K562 (cell line): ENCODE data around the gene SIDT2. TPM values are rescaled to one million over a fixed set of nuclear protein-coding genes. Genes with fewer than 3 reads are reported as not detected.

Source experiments
- ATAC-seq: fragments of 200-7000 bp; cut with Tn5 transposase; 3 replicates; pipeline ENCODE4 v1.9.1; 2020; ENCODE audit warnings: moderate library complexity
- BruUV-seq: library from RNA; stranded (reverse); fragments of 400-500 nt; replicated peaks from 2 replicates; lab custom pipeline; 2021; lab: Mats Ljungman, UMichigan
- CTCF ChIA-PET: fragments of 300-600 bp; formaldehyde crosslinking; extraction: SDS; loops from one replicate; lab custom pipeline; 2021; ENCODE audit warnings: low intra/inter-chr PET ratio; lab: Yijun Ruan, JAX
- POLR2A ChIA-PET: fragments of 300-600, 350-650 bp; sonication (Branson Sonifier 250); formaldehyde crosslinking; extraction: SDS; loops from one replicate; lab custom pipeline; 2021; ENCODE audit warnings: antibody characterized with exemption, inconsistent platforms; lab: Yijun Ruan, JAX
- DNase-seq, 4 experiments: peaks; one replicate each; pipeline versions ENCODE4 v3.0.0 to v3.0.0-alpha.2; 2011 to 2018; ENCODE audit warnings: low spot score in 3 of 4, mixed read lengths in 3 of 4; ENCODE audit errors: extremely low read depth in 1 of 4
- FAIRE-seq: peaks from 2 replicates; lab custom pipeline; 2011; peaks lifted over from hg19 to GRCh38; lab: Jason Lieb, UNC
- H2AFZ ChIP-seq: 2 replicates; pipeline ENCODE4 v1.6.0; 2011; ENCODE audit warnings: low read depth, low read length, control low read depth, inconsistent platforms
- H3K27ac ChIP-seq: fragments of 200-600 bp; 3 replicates; pipeline ENCODE4 v1.8.0; 2011; ENCODE audit warnings: low read depth, mild to moderate bottlenecking, control low read depth, inconsistent platforms, low read length, moderate library complexity, mixed read lengths; ENCODE audit errors: extremely low read depth
- H3K27me3 ChIP-seq, 2 experiments: fragments of 300-600 bp in 1 of 2; 2 replicates in 1 of 2; 3 replicates in 1 of 2; pipeline versions ENCODE4 v1.6.0 to v1.8.0; 2011; ENCODE audit warnings: inconsistent platforms in 2 of 2, low read length in 2 of 2, mild to moderate bottlenecking in 1 of 2, mixed read lengths in 1 of 2, moderate library complexity in 1 of 2; ENCODE audit not compliant: control insufficient read depth in 2 of 2, insufficient read depth in 2 of 2
- H3K36me3 ChIP-seq: fragments of 300-600 bp; 3 replicates; pipeline ENCODE4 v1.8.0; 2011; ENCODE audit warnings: mild to moderate bottlenecking, low read length, inconsistent platforms; ENCODE audit not compliant: control insufficient read depth, insufficient read depth
- H3K4me1 ChIP-seq, 2 experiments: fragments of 200-600 bp in 1 of 2; replicated peaks in 1 of 2; 2 replicates in 1 of 2; 3 replicates in 1 of 2; pipeline versions ENCODE4 v1.5.1 to v1.8.0; 2011; ENCODE audit warnings: inconsistent platforms in 2 of 2, low read length in 2 of 2, mild to moderate bottlenecking in 1 of 2, mixed read lengths in 1 of 2, moderate library complexity in 1 of 2; ENCODE audit not compliant: control insufficient read depth in 2 of 2, insufficient read depth in 2 of 2
- H3K4me2 ChIP-seq: 2 replicates; pipeline ENCODE4 v1.6.1; 2011; ENCODE audit warnings: low read length, control low read depth, inconsistent platforms, mixed read lengths; ENCODE audit not compliant: insufficient read depth
- H3K4me3 ChIP-seq: fragments of 200-600 bp; sonication (generic), shearing (Covaris generic); 2 replicates; pipeline ENCODE4 v1.5.1; 2016; ENCODE audit warnings: control low read depth, inconsistent platforms
- H3K79me2 ChIP-seq: fragments of 200-600 bp; 3 replicates; pipeline ENCODE4 v1.8.0; 2011; ENCODE audit warnings: low read length, inconsistent platforms; ENCODE audit not compliant: control insufficient read depth, insufficient read depth
- H3K9ac ChIP-seq, 2 experiments: 2 replicates each; pipeline versions ENCODE4 v1.6.0 to v1.6.1; 2011; ENCODE audit warnings: low read depth in 2 of 2, low read length in 2 of 2, control low read depth in 1 of 2, inconsistent platforms in 1 of 2, mild to moderate bottlenecking in 1 of 2, mixed read lengths in 1 of 2; ENCODE audit not compliant: insufficient read depth in 1 of 2
- H3K9me1 ChIP-seq: one replicate; pipeline ENCODE4 v1.6.0; 2011; ENCODE audit warnings: inconsistent platforms, mild to moderate bottlenecking, low read length, moderate library complexity; ENCODE audit not compliant: control insufficient read depth, insufficient read depth
- H3K9me3 ChIP-seq: replicated peaks from 2 replicates; pipeline ENCODE4 v1.5.1; 2011; ENCODE audit warnings: low read depth, low read length, inconsistent platforms; ENCODE audit not compliant: control insufficient read depth, insufficient read depth
- H4K20me1 ChIP-seq: replicated peaks from 2 replicates; pipeline ENCODE4 v1.6.1; 2011; ENCODE audit warnings: low read length, inconsistent platforms, mixed read lengths; ENCODE audit not compliant: control insufficient read depth, insufficient read depth
- ARID2 ChIP-seq: fragments of 450-650 bp; IDR thresholded peaks from 2 replicates; pipeline ENCODE4 v1.6.1; 2017; ENCODE audit warnings: antibody characterized with exemption, mild to moderate bottlenecking
- CHD4 ChIP-seq: fragments of 200-600 bp; sonication (generic); IDR thresholded peaks from 3 replicates; pipeline ENCODE4 v1.6.1; 2012; ENCODE audit warnings: low read depth, mild to moderate bottlenecking, mixed read lengths, low read length, inconsistent platforms; ENCODE audit not compliant: insufficient read depth, insufficient replicate concordance, poor library complexity, severe bottlenecking
- CSDE1 ChIP-seq, 2 experiments: fragments of 450-650 bp; IDR thresholded peaks; 2 replicates each; pipeline ENCODE4 v1.6.1; 2016; ENCODE audit warnings: mild to moderate bottlenecking in 1 of 2
- DLX4 ChIP-seq: fragments of 250-450 bp; sonication (Bioruptor Pico); IDR thresholded peaks from 2 replicates; pipeline ENCODE4 v1.6.1; 2021; ENCODE audit warnings: mild to moderate bottlenecking
- ESRRA ChIP-seq: fragments of 450-650 bp; IDR thresholded peaks from 2 replicates; pipeline ENCODE4 v1.6.1; 2014; ENCODE audit warnings: low read depth, mild to moderate bottlenecking, moderate library complexity, borderline replicate concordance
- ESRRB ChIP-seq: fragments of 250-450 bp; sonication (Bioruptor Pico); IDR thresholded peaks from 2 replicates; pipeline ENCODE4 v1.5.0; 2020; ENCODE audit warnings: mild to moderate bottlenecking, moderate library complexity, borderline replicate concordance
- MYNN ChIP-seq, 2 experiments: sonication (generic); formaldehyde crosslinking in 1 of 2; IDR thresholded peaks; 2 replicates each; pipeline versions ENCODE4 v1.5.0 to v1.6.1; 2016 to 2020; ENCODE audit warnings: antibody characterized with exemption in 1 of 2, missing genetic modification reagents in 1 of 2
- PREB ChIP-seq: sonication (generic); formaldehyde crosslinking; IDR thresholded peaks from 2 replicates; pipeline ENCODE4 v1.8.1; 2023; ENCODE audit warnings: mild to moderate bottlenecking, missing genetic modification reagents
- SAFB2 ChIP-seq: fragments of 200-400 bp; formaldehyde crosslinking; IDR thresholded peaks from 2 replicates; pipeline ENCODE4 v1.6.1; 2018; ENCODE audit warnings: borderline replicate concordance, low read length, low read depth, moderate library complexity; ENCODE audit not compliant: severe bottlenecking
- ZC3H4 ChIP-seq: sonication (generic); formaldehyde crosslinking; IDR thresholded peaks from 2 replicates; pipeline ENCODE4 v1.9.0; 2021; ENCODE audit warnings: missing genetic modification reagents, borderline replicate concordance
- ZC3H8 ChIP-seq: fragments of 450-650 bp; IDR thresholded peaks from 2 replicates; pipeline ENCODE4 v1.6.1; 2017
- ZMIZ1 ChIP-seq, 2 experiments: fragments of 150-350 bp in 1 of 2; IDR thresholded peaks; 2 replicates each; pipeline ENCODE4 v1.6.1; 2012 to 2016; ENCODE audit warnings: low read depth in 2 of 2, low read length in 2 of 2, mild to moderate bottlenecking in 1 of 2, moderate library complexity in 1 of 2
- ZNF217 ChIP-seq: sonication (generic); formaldehyde crosslinking; IDR thresholded peaks from 2 replicates; pipeline ENCODE4 v1.8.0; 2022; ENCODE audit warnings: mild to moderate bottlenecking, missing genetic modification reagents
- ZNF584 ChIP-seq: fragments of 200-800 bp; sonication (Bioruptor generic); IDR thresholded peaks from 2 replicates; pipeline ENCODE4 v1.6.1; 2016; ENCODE audit warnings: low read depth, mild to moderate bottlenecking, missing genetic modification characterization, missing compliant biosample characterization
- ZNF655 ChIP-seq: fragments of 250-450 bp; sonication (Bioruptor Pico); IDR thresholded peaks from 2 replicates; pipeline ENCODE4 v1.5.0; 2021
- WGBS: fragments of 100-300 bp; shearing (Covaris generic); methylation state at CpG from one replicate; pipeline ENCODE4 v1.1.6; 2016; ENCODE audit warnings: low coverage, mixed read lengths; ENCODE audit not compliant: insufficient coverage; ENCODE audit errors: missing lambda C conversion rate; 5-methylcytosine and 5-hydroxymethylcytosine counted together
- in situ Hi-C: fragments of 300-500 bp; cut with MboI; formaldehyde crosslinking; loops from 4 replicates; pipeline ENCODE4 v1.15.0; 2018; ENCODE audit warnings: inconsistent platforms, mixed read lengths
- intact Hi-C: fragments of 100-400 bp; cut with micrococcal nuclease; formaldehyde crosslinking; loops from 2 replicates; pipeline ENCODE4 v1.14.2; 2022
- polyA plus RNA-seq, 8 experiments: library from polyadenylated mRNA; depleted of rRNA in 4 of 8; stranded (reverse) in 5 of 8; unstranded in 3 of 8; fragments of >200 nt; fragmentation: Nextera tagmentation in 2 of 8; fragmentation: Illumina TruSeq in 1 of 8; extraction: Ambion mirVana in 2 of 8; extraction: Trizol in 1 of 8; gene quantifications; 2 replicates each; pipeline versions ENCODE4 v1.2.1 to v1.2.3, GENCODE V29; 2011 to 2014; ENCODE audit warnings: inconsistent platforms in 1 of 8, missing spikeins in 1 of 8
- total RNA-seq, 7 experiments: library from RNA; depleted of rRNA in 6 of 7; stranded (reverse); fragments of >200 nt in 6 of 7; fragmentation: Illumina TruSeq in 2 of 7; extraction: Trizol in 2 of 7; gene quantifications; 2 replicates each; pipeline versions ENCODE4 v1.2.1 to v1.2.3, GENCODE V29; 2011 to 2021; ENCODE audit warnings: low replicate concordance in 1 of 7

Gene SIDT2
- total and polyA plus RNA-seq, 9 of the 15 experiments (the other 6 are each of a cell fraction or from before 2014, with no cell fraction given) = 2.4 to 20.2 (median 6.5) TPM

GRCh38 chr11:117187799-117188481, 9.4 kb downstream of the SIDT2 start:
- no peak overlapping the region for H3K4me2 ChIP-seq
- no TSS peak for BruUV-seq
- H3K79me2 ChIP-seq = no peaks in the 10 kb centered on the region
- H3K9ac ChIP-seq = no peak overlapping the region
- no peaks in the 10 kb centered on the region for H3K27me3 ChIP-seq
- 0 out of 5 replicates have a peak, but pooled peaks cover 0 to 4% of the 10 kb centered on the region in 2 experiments for H3K4me1 ChIP-seq
- intact Hi-C loops = no loop called here
- peaks cover 46% of the 10 kb centered on the region; the same call in 1 of the 3 replicates for H3K36me3 ChIP-seq
- ATAC-seq (no peak), DNase-seq (no peak), FAIRE-seq (no peak)
- H4K20me1 ChIP-seq = 0 out of 2 replicates have a peak, but pooled peaks cover 3% of the 10 kb centered on the region
- H3K9me3 ChIP-seq = no peaks in the 10 kb centered on the region
- ChIA-PET POLR2A (no interaction called here), CTCF (no interaction called here)
- no peak overlapping the region for H2AFZ ChIP-seq
- H3K27ac ChIP-seq = no peak overlapping the region
- WGBS = 89% methylated on average over 7 of the region's 16 CpGs
- H3K9me1 ChIP-seq = no peaks in the 10 kb centered on the region
- in situ Hi-C loops = no loop called here
- no peak overlapping the region for H3K4me3 ChIP-seq
- TF ChIP-seq ZNF217 (CRISPR knock-in tag) (no peak), ZMIZ1 (IDR thresholded peaks at IDR 0.05; ENCODE audit: low read depth in 2 of 2, low read length in 2 of 2) (no peak), ESRRB (CRISPR knock-in tag) (no peak), ARID2 (no peak), ZC3H8 (no peak), CSDE1 (IDR thresholded peaks at IDR 0.05) (no peak), DLX4 (CRISPR knock-in tag) (no peak), MYNN (IDR thresholded peaks at IDR 0.05) (no peak), MYNN (CRISPR knock-in tag; IDR thresholded peaks at IDR 0.05) (no peak), PREB (CRISPR knock-in tag) (no peak), ZC3H4 (CRISPR knock-in tag) (no peak), SAFB2 (no peak), ESRRA (no peak), CHD4 (no peak), ZNF584 (CRISPR knock-in tag) (no peak), ZNF655 (CRISPR knock-in tag) (no peak)
